ENCODE data around the gene CFAP92. TPM values are rescaled to one million over a fixed set of nuclear protein-coding genes. Genes with fewer than 3 reads are reported as not detected.

CFAP92 gene
- total and polyA plus RNA-seq, 2 donors (not counting 3 experiments of a cell fraction or from before 2014, with no cell fraction given): 0.04 to 0.62 TPM

GRCh38 chr3:128998561-128998960, 4.7 kb upstream of the CFAP92 start:
- DNase-seq (ENCODE audit: low read depth, low spot score) (no peak), FAIRE-seq (no peak)
- dilution Hi-C loops (cut with MboI; ENCODE audit: extremely low pct_ligation_motif_present, low sequenced_read_pairs) (no loop called here), intact Hi-C loops (cut with micrococcal nuclease) (no loop called here)
- H3K9me3 ChIP-seq (replicated peaks; ENCODE audit: control insufficient read depth, insufficient read depth, low read length): no peaks in the 10 kb centered on the region
- TF ChIP-seq MAX (IDR thresholded peaks at IDR 0.05; ENCODE audit: insufficient read depth, insufficient read length): no peak
- no peak for TF ChIP-seq EZH2 (IDR thresholded peaks at IDR 0.05; ENCODE audit: borderline replicate concordance, low read depth, low read length, severe bottlenecking)
- TF ChIP-seq FOS (IDR thresholded peaks at IDR 0.05; ENCODE audit: borderline replicate concordance, insufficient read depth, low read length): no peak
- TF ChIP-seq GATA2 (IDR thresholded peaks at IDR 0.05; ENCODE audit: insufficient read depth, insufficient read length, low read depth, low read length): no peak
- TF ChIP-seq MYC (IDR thresholded peaks at IDR 0.05; ENCODE audit: low read depth, low read length): no peak
- peaks cover 25 to 53% of the 10 kb centered on the region in 2 experiments for H3K27me3 ChIP-seq (ENCODE audit: control insufficient read depth in 2 of 2, insufficient read depth in 2 of 2, low read length in 2 of 2)
- no peak overlapping the region for H3K4me3 ChIP-seq (replicated peaks in 1 of 3; ENCODE audit: insufficient read depth in 1 of 3, low read depth in 1 of 3, low read length in 3 of 3)
- no peak overlapping the region for H3K4me2 ChIP-seq (ENCODE audit: insufficient read depth, low read length)
- no peak overlapping the region for H3K9ac ChIP-seq (replicated peaks; ENCODE audit: extremely low read depth, insufficient read depth, low read length)
- H3K36me3 ChIP-seq (ENCODE audit: control insufficient read depth in 2 of 2, extremely low read depth in 1 of 2, insufficient read depth in 2 of 2, low read length in 2 of 2): no peaks in the 10 kb centered on the region
- no peaks in the 10 kb centered on the region for H3K79me2 ChIP-seq (ENCODE audit: control insufficient read depth, insufficient read depth, low read length)
- no peaks in the 10 kb centered on the region for H4K20me1 ChIP-seq (replicated peaks; ENCODE audit: control insufficient read depth, extremely low read depth, insufficient read depth, low read length)
- H3K9me1 ChIP-seq (replicated peaks; ENCODE audit: control insufficient read depth, extremely low read depth, insufficient read depth, low read length): no peaks in the 10 kb centered on the region
- H2AFZ ChIP-seq (ENCODE audit: low read depth, low read length): no peak overlapping the region
- peaks cover 9% of the 10 kb centered on the region for H3K4me1 ChIP-seq (ENCODE audit: control insufficient read depth, extremely low read depth, insufficient read depth, low read length)
- H3K27ac ChIP-seq (ENCODE audit: insufficient read depth, low read depth, low read length): no peak overlapping the region
- POLR2A ChIA-PET: no interaction called here
- CTCF ChIA-PET: interaction anchor here (0.7 to 2.6 kb wide), 4 partner anchors 17 to 247 kb away, joined by 3 to 16 read pairs (median 8); no protein-coding TSS in a partner anchor
- no TSS peak for BruUV-seq (replicated peaks)

DNA sequence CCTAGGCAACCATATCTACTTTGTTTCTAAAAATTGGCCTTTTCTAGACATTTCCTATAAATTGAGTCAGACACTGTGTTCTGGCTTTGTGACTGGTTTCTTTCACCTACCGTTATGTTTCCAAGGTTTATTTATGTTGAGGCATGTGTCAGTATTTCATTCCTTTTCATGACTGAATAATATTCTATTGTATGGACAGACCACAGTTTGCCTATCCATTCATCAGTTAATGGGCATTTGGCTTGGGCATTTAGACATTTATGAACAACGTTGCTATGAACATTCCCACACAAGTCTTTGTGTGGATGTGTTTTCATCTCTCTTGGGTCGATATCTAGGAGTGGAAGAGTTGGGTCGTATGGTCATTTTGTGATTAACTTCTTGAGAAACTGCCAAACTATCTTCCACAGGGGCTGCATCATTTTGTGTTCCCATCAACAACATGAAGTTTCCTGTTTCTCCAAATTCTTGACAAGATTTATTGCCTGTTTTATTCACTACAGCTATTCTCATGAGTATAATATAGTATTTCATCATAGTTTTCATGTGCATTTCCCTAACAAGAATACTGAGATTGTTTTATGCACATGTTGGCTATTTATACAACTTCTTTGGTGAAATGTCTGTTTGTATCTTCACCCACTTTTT, 3.7 kb upstream of the CFAP92 start:
- CTCF ChIA-PET: interaction anchor here (0.8 to 4.8 kb wide), 4 partner anchors 18 to 248 kb away, joined by 3 to 36 read pairs (median 14); no protein-coding TSS in a partner anchor
- no peak for FAIRE-seq

More for the DNA sequence above, 3.7 kb upstream of the CFAP92 start:
- Histone ChIP-seq H4K20me1 (replicated peaks; ENCODE audit: control insufficient read depth, extremely low read depth, insufficient read depth, low read length) (no peaks in the 10 kb centered on the region), H3K4me3 (replicated peaks in 1 of 3; ENCODE audit: insufficient read depth in 1 of 3, low read depth in 1 of 3, low read length in 3 of 3) (no peak overlapping the region), H3K36me3 (ENCODE audit: control insufficient read depth in 2 of 2, extremely low read depth in 1 of 2, insufficient read depth in 2 of 2, low read length in 2 of 2) (no peaks in the 10 kb centered on the region), H3K27ac (ENCODE audit: insufficient read depth, low read depth, low read length) (no peak overlapping the region), H3K9me3 (replicated peaks; ENCODE audit: control insufficient read depth, insufficient read depth, low read length) (no peaks in the 10 kb centered on the region), H3K9me1 (replicated peaks; ENCODE audit: control insufficient read depth, extremely low read depth, insufficient read depth, low read length) (no peaks in the 10 kb centered on the region), H3K9ac (replicated peaks; ENCODE audit: extremely low read depth, insufficient read depth, low read length) (no peak overlapping the region), H3K79me2 (ENCODE audit: control insufficient read depth, insufficient read depth, low read length) (no peaks in the 10 kb centered on the region), H2AFZ (ENCODE audit: low read depth, low read length) (no peak overlapping the region), H3K27me3 (ENCODE audit: control insufficient read depth in 2 of 2, insufficient read depth in 2 of 2, low read length in 2 of 2) (peaks cover 15 to 43% of the 10 kb centered on the region in 2 experiments), H3K4me2 (ENCODE audit: insufficient read depth, low read length) (no peak overlapping the region), H3K4me1 (ENCODE audit: control insufficient read depth, extremely low read depth, insufficient read depth, low read length) (peaks cover 11% of the 10 kb centered on the region)
- POLR2A ChIA-PET: no interaction called here
- no peak for DNase-seq (ENCODE audit: low read depth, low spot score)
- dilution Hi-C loops (cut with MboI; ENCODE audit: extremely low pct_ligation_motif_present, low sequenced_read_pairs): no loop called here
- BruUV-seq (replicated peaks): no TSS peak
- intact Hi-C loops (cut with micrococcal nuclease): no loop called here
- no peak for TF ChIP-seq FOS (IDR thresholded peaks at IDR 0.05; ENCODE audit: borderline replicate concordance, insufficient read depth, low read length)
- TF ChIP-seq POLR2A (IDR thresholded peaks at IDR 0.05; ENCODE audit: low read depth, low read length): no peak
